ENCODE results near the gene ADIG.
A peak's percentile ranks its signal among the peaks of the same experiment; 100 is the strongest.

Gene ADIG

DNA sequence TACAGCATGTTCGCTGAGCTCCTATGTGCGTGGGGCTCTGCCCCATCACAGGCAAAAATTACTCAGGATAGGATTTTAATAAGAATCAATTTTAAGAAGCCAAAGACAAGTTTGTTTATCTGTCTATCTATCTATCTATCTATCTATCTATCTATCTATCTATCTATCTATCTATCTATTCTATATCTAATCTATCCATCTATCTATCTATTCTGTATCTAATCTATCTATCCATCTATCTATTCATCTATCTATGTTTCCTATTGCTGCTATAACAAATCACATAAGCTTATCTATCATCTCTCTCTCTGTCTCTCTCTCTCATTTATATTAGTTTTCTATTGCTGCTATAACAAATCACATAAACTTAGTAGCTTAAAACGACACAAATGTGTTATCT, 22.3 kb downstream of the ADIG start:
- DNase-seq: no peak

- DNase-seq: no peak
Measured at GRCh38 chr20:38604873-38605303, 23.9 kb downstream of the ADIG start.

- DNase-seq: no peak
Measured at GRCh38 chr20:38607351-38607750, 26.4 kb downstream of the ADIG start.

DNA sequence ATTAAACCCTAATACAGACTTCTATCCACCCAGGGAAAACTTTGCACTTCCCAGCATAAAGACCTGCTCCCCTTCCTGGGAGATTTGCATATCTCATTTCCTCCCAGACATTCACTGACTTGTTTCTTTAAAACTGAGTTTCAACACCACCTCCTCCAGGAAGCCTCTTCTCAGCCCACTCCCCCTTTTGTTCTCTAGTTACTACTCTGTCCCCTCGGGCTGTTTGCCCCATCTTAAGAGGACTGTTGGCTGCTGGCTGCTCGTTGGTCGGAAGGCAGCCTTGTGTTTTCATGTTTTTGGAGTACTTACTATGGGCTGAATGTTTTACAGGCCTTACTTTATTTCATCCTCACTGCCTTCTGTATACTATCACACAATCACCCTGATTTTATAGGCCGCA, 27.2 kb downstream of the ADIG start:
- no peak for DNase-seq

DNA sequence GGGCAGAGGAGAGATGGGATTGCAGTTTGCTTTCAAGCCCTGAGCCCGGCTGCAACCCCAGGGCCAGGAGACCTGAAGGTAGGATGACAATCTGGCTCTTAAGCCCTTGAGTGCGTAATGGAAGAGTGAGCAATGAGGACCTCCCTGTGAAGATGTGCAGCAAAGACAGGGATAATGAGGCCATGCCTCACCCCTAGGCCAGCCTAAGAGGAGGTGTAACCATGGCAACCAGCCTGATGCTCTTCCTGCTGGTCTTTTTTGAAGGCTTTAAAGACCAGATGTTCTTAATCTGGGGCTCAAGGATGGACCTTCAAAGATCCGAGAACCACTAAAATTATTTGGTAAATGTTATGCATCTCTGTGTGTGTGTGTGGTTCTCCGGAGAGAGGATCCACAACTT, 28.8 kb downstream of the ADIG start:
- DNase-seq: no peak

GRCh38 chr20:38610521-38610920, 29.5 kb downstream of the ADIG start:
- DNase-seq: no peak

DNA sequence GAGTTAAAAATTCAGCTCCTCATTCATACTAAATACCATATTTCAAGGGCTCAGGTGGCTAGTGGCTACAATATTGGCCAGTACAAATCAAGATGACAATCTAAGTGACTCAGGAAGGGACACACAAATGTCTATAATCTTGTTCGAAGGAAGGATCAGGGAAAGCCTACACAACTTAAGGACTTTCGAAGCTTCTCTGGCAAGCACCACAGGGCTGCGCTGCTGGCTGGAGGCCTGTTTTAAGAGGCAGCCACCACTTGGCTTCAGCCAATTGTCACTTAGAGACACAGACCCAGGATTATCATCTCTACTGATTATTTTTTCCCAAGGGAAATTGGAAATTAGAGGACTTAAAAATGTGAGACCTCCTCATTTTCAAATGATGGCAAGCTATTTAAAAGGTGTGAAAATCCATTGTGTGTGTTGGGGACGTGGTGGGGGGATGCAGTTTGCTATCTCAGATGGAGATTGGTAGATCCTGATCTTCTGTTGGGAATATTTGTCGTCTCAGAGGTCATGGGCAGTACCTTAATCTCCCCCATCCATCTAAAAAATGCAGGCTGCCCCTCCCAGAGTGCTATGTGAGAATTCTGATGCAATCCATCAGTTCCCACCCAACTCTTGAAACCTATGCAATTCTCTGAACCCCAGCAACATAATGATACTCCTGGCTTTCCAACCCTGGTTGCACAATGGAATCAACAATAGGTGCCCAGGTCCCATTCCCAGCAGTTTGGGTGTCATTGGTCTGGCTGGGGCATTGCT, 31.9 kb downstream of the ADIG start:
- no peak for DNase-seq

GRCh38 chr20:38615283-38615682, 34.3 kb downstream of the ADIG start:
- DNase-seq: no peak

DNA sequence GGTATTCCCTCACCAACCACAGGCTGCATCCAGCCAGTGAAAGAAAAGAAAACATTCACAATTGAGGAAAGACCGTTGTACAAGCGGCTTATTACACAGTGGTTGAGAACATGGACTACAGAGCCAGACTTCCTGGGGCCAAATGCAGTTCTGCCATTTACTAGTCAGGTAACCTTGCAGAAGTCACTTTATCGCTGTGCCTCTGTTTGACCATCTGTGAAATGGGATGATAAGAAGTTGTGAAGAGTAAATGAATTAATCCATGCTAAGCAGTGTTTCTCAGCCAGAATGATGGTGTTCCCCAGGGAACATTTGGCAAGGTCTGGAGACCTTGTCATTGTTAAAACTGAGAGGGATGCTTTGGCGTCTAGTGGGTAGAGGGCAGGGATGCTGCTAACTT, 35.5 kb downstream of the ADIG start:
- no peak for DNase-seq

DNA sequence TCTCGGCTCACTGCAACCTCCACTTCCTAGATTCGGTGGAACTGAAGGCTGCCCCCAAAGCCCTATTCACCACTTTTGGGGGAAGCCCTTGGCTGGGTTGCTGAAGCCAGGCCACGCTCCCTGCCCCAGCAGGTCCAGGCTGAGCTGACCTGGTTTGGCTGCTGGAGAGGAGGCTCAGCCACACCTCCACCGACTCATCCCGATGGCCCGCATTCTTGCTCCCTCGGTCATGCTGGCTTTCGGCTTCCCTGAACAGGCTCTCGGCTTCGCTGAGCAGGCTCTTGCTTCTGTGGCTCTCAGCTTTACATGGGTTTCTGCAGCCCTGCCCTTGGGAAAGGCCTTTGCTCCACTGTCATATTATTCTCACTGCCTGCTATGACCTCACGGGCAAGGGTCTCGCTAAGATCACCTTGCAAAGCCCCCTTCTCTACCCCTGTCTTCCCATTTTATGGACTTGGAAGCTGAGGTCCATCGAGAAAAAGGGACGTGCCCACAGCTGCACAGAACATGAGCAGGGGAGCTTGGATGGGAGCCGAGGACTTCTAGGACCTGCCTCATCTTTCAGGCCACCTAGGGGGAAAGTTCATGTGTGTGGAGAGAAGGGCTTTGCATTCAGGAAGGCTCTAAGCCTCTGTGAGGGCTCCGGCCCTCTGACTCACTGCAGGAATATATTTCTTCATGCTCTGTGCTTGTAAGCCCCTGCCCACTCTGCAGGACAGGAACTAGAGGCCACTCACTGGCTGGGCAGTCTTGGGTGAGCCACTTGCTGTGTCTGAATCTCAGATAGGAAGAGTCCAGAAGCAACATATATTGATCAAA, 36.2 kb downstream of the ADIG start:
- no peak for DNase-seq

GRCh38 chr20:38617830-38618196, 36.8 kb downstream of the ADIG start:
- DNase-seq: no peak

- no peak for DNase-seq
Measured at GRCh38 chr20:38620441-38620840, 39.4 kb downstream of the ADIG start.

- DNase-seq: no peak
Measured at GRCh38 chr20:38623061-38623460, 42.1 kb downstream of the ADIG start.

DNA sequence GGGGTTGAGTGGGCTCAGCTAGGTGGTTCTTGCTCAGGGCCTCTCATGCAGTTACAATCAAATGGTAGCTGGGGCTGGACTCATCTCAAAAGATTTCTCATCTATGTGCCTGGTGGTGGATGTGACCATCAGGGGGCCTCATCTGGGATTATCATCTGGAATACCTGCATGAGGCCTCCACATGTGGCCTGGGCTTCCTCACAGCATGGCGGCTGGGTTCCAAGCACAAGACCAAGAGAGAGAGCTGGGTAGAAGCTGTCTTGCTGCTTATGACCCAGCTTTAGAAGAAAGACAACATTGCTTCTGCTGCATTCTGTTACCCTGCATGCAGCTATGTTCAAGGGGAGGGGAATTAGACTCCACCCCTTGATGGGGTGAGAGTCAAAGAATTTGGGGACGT, 43.1 kb downstream of the ADIG start:
- DNase-seq: no peak

DNA sequence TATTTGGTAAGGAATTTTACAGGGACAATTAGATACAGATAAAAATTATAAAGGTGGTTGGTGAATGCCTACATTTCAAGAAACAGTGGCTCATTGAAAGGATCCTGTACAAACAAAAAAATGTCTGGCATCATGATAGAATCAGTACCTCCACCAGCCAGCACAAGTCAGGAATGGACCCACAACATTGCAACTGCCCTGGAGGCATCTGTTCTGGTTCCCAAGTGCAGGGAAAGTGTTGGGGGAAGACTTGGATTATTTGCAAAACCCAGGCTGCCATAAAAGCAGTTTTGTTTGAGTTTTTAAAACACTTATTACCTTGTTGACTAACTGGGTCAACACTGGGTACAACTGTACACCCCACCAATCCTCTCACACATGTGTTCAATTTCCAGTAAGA, 44.9 kb downstream of the ADIG start:
- no peak for DNase-seq

- no peak for DNase-seq
Measured at GRCh38 chr20:38626921-38627659, 46.1 kb downstream of the ADIG start.

DNA sequence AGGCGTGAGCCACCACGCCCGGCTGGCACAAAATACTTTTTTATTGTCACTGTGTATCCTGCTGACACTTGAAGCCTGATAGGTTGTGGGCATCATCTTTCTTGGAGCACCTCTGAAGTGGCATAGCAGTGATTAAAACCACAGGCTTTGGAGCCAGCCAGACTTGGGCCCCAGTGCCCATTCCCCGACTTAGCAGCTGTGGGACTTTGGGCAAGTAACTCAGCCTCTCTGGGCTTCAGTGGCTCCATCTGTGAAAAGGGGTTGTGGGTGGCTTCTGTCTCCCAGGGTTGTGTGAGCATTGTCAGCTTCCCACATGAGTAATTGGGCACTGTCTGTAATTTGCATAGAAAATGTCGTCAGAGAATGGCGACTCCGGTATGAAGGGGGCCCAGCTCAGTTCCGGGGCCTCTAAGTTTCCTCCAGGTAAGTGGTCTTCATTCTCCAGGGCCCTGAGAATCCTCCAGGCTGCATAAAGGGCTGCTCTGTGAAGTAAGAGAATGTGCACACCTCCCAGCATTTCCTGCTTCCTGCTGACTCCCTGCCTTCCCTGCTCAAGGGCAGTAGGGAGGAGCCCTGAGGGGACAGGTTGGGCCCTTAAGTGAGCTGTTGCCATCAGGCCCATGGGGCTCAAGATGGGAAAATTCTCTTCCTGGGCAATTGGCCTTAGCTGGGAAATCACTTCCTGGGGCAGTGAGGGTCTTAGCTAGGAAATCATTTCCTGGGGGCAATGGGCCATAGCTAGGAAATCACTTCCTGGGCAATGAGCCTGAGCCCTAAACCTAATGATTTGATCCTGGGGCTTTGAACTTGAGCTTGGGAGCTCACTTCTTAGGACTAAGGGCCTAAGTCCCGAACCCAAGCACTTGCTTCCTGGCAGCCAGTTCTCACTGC, 47.8 kb downstream of the ADIG start:
- DNase-seq: no peak

- DNase-seq: no peak
Measured at GRCh38 chr20:38629979-38630378, 49.0 kb downstream of the ADIG start.

DNA sequence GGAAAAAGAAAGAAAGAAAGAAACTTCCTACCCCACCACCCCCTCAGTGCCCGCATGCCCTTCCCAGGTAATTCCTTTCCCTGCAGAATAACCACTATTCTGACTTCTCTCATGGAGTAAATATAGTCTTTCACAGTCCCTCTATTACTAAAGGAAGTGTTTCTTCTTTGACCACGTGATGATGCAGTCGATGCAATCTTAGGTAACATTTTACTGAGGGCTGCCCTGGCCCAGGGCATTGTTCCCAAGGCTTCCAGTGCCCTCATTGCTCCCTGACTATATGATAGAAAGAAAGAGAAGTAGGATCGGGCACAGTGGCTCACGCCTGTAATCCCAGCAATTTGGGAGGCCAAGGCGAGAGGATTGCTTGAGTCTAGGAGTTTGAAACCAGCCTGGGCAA, 49.7 kb downstream of the ADIG start:
- no peak for DNase-seq

DNA sequence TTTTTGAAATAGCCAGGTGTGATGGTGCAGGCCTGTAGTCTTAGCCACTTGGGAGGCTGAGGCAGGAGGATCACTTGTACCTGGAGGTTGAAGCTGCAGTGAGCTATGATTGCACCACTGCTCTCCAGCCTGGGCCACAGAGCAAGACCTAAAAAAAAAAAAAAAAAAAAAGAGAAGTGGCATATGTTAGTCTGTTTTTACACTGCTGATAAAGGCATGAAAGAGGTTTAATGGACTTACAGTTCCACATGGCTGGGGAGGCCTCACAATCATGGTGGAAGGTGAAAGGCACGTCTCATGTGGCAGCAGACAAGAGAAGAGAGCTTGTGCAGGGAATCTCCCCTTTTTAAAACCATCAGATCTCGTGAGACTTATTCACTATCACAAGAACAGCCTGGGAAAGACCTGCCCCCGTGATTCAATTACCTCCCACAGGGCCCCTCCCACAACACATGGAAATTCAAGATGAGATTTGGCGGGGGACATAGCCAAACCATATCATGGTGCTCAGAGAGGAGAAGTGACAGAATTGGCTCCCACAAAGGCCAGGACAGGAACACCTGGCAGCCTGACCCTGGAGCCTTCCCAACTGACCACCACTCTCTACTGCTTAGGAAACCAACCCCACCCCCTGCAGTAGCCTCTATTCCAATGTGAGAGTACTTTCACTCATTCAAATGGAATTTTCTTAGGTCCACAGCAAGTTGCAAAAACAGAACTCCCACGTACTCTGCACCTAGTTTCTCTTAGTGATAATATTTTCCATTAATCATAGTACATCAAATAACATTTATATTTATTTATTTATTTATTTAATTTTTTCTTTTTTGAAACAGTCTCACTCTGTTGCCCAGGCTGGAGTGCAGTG, 50.4 kb downstream of the ADIG start:
- DNase-seq: no peak

DNA sequence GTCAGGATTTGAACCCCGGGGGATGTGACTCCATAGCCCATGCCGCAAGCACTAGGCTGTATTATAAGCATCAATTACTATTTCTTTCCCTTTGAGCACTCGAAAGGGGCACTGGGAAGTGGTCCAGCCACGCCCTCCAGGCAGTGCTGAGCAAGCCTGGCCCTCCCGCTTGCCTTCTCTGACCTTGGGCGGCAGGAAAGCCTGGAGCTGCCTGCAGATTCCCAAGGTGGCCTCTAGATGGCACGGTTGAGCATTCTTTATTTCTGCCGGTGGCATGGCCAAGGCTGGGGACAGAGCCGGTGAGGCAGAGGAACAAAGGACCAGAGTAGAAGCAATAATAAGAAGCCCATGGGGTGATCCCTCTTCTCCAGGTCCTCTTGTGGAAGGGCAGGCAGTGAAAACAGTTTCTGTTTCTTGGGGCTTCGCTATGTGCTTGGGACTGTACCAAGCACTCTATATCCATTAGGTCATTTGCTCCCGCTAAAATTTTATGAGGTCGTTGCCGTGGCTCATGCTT, 52.6 kb downstream of the ADIG start:
- peak; percentile 59 for DNase-seq
